Ishikawa (cell line): Measurements from ENCODE around the gene GJA3.

ENCODE experiments used
- CEBPB ChIP-seq: IDR thresholded peaks from 2 replicates; pipeline ENCODE4 v1.6.1; 2012
- CREB1 ChIP-seq: IDR thresholded peaks from 2 replicates; pipeline ENCODE4 v1.6.1; 2012; ENCODE audit warnings: low read depth
- EGR1 ChIP-seq: IDR thresholded peaks from 2 replicates; pipeline ENCODE4 v1.6.1; 2012
- EP300 ChIP-seq: IDR thresholded peaks from 2 replicates; pipeline ENCODE4 v1.6.1; 2012; ENCODE audit warnings: borderline replicate concordance
- FOXM1 ChIP-seq: IDR thresholded peaks from 2 replicates; pipeline ENCODE4 v1.6.1; 2012; ENCODE audit warnings: low read depth, borderline replicate concordance
- MAX ChIP-seq: IDR thresholded peaks from 2 replicates; pipeline ENCODE4 v1.6.1; 2012
- NFIC ChIP-seq: IDR thresholded peaks from 2 replicates; pipeline ENCODE4 v1.6.1; 2012
- RAD21 ChIP-seq: IDR thresholded peaks from 2 replicates; pipeline ENCODE4 v1.6.1; 2012; ENCODE audit warnings: low read depth
- REST ChIP-seq: IDR thresholded peaks from 2 replicates; pipeline ENCODE4 v1.6.1; 2012; ENCODE audit warnings: low read depth, mild to moderate bottlenecking
- TAF1 ChIP-seq: IDR thresholded peaks from 2 replicates; pipeline ENCODE4 v1.6.1; 2012; ENCODE audit warnings: low read depth, mild to moderate bottlenecking
- TCF12 ChIP-seq: IDR thresholded peaks from 2 replicates; pipeline ENCODE4 v1.6.1; 2012; ENCODE audit warnings: low read depth
- TEAD4 ChIP-seq: IDR thresholded peaks from 2 replicates; pipeline ENCODE4 v1.6.1; 2012
- USF1 ChIP-seq: IDR thresholded peaks from 2 replicates; pipeline ENCODE4 v1.6.1; 2012
- YY1 ChIP-seq: IDR thresholded peaks from 2 replicates; pipeline ENCODE4 v1.6.1; 2012; ENCODE audit warnings: low read depth
- ZBTB7A ChIP-seq: IDR thresholded peaks from 2 replicates; pipeline ENCODE4 v1.6.1; 2012; ENCODE audit warnings: low read depth

GJA3 gene

GRCh38 chr13:20114066-20114610, 46.7 kb downstream of the GJA3 start:
- TF ChIP-seq YY1: no peak
- no peak for TF ChIP-seq NFIC
- TF ChIP-seq REST: no peak
- TF ChIP-seq TCF12: no peak
- TF ChIP-seq CEBPB: no peak
- no peak for TF ChIP-seq ZBTB7A
- no peak for TF ChIP-seq TAF1
- TF ChIP-seq TEAD4: no peak
- no peak for TF ChIP-seq RAD21
- no peak for TF ChIP-seq FOXM1
- TF ChIP-seq USF1: no peak
- TF ChIP-seq EP300: no peak
- TF ChIP-seq EGR1: no peak
- no peak for TF ChIP-seq CREB1
- TF ChIP-seq MAX: no peak

GRCh38 chr13:20109037-20109436, 51.8 kb downstream of the GJA3 start:
- no peak for TF ChIP-seq YY1
- TF ChIP-seq ZBTB7A: no peak
- no peak for TF ChIP-seq MAX
- no peak for TF ChIP-seq FOXM1
- TF ChIP-seq REST: no peak
- TF ChIP-seq RAD21: no peak
- no peak for TF ChIP-seq CEBPB
- TF ChIP-seq NFIC: no peak
- no peak for TF ChIP-seq EP300

GRCh38 chr13:20106742-20107141, 54.1 kb downstream of the GJA3 start:
- TF ChIP-seq EP300 (no peak), EGR1 (no peak), YY1 (no peak), RAD21 (no peak)

- TF ChIP-seq RAD21: no peak
- no peak for TF ChIP-seq TAF1
- no peak for TF ChIP-seq MAX
- TF ChIP-seq TCF12: no peak
- no peak for TF ChIP-seq ZBTB7A
- TF ChIP-seq CEBPB: no peak
- no peak for TF ChIP-seq EGR1
- no peak for TF ChIP-seq FOXM1
- no peak for TF ChIP-seq USF1
Observed at GRCh38 chr13:20105161-20105689, 55.6 kb downstream of the GJA3 start.

GRCh38 chr13:20102525-20103180, 58.2 kb downstream of the GJA3 start:
- TF ChIP-seq YY1 (no peak), MAX (no peak), RAD21 (no peak), EP300 (no peak), EGR1 (no peak), TCF12 (no peak), NFIC (no peak), CEBPB (no peak), CREB1 (no peak), TEAD4 (no peak), FOXM1 (no peak), USF1 (no peak), REST (no peak), TAF1 (no peak), ZBTB7A (no peak)
